Endodermal cell (in vitro differentiated cells): ENCODE data around the gene C19orf67. TPM values are rescaled to one million over a fixed set of nuclear protein-coding genes. Genes with fewer than 3 reads are reported as not detected.

Experiments
- DNase-seq: peaks from one replicate; pipeline ENCODE4 v3.0.0-alpha.2; 2017
- H3K27ac ChIP-seq: 2 replicates; pipeline ENCODE4 v1.5.1; 2013; ENCODE audit warnings: mild to moderate bottlenecking, low read depth, low read length, moderate library complexity
- H3K27me3 ChIP-seq: 2 replicates; pipeline ENCODE4 v1.6.1; 2013; ENCODE audit warnings: mild to moderate bottlenecking, low read length, moderate library complexity; ENCODE audit not compliant: insufficient read depth, control insufficient read depth, poor library complexity, severe bottlenecking
- H3K36me3 ChIP-seq: 2 replicates; pipeline ENCODE4 v1.7.0; 2013; ENCODE audit warnings: mild to moderate bottlenecking, low read length, moderate library complexity; ENCODE audit not compliant: control insufficient read depth, insufficient read depth
- H3K4me1 ChIP-seq: one replicate; pipeline ENCODE4 v1.7.0; 2013; ENCODE audit warnings: low read length; ENCODE audit not compliant: control insufficient read depth, insufficient read depth
- H3K4me3 ChIP-seq: 2 replicates; pipeline ENCODE4 v1.5.1; 2013; ENCODE audit warnings: mild to moderate bottlenecking, low read length, moderate library complexity
- H3K9ac ChIP-seq: 2 replicates; pipeline ENCODE4 v1.6.1; 2013; ENCODE audit warnings: mild to moderate bottlenecking, low read length, moderate library complexity; ENCODE audit not compliant: poor library complexity, severe bottlenecking; ENCODE audit errors: extremely low read depth
- H3K9me3 ChIP-seq: 2 replicates; pipeline ENCODE4 v1.6.1; 2013; ENCODE audit warnings: mild to moderate bottlenecking, low read length, moderate library complexity; ENCODE audit not compliant: control insufficient read depth
- H3K27ac Mint-ChIP-seq: 2 replicates; pipeline ENCODE4 v1.8.0; 2020; ENCODE audit warnings: mixed read lengths
- H3K27me3 Mint-ChIP-seq: 2 replicates; pipeline ENCODE4 v1.8.0; 2021; ENCODE audit warnings: mild to moderate bottlenecking, mixed read lengths; ENCODE audit not compliant: insufficient read depth
- H3K36me3 Mint-ChIP-seq: 2 replicates; pipeline ENCODE4 v1.8.0; 2020; ENCODE audit warnings: low read depth, mixed read lengths
- H3K4me1 Mint-ChIP-seq: 2 replicates; pipeline ENCODE4 v1.8.0; 2020; ENCODE audit warnings: mixed read lengths
- H3K4me3 Mint-ChIP-seq: 2 replicates; pipeline ENCODE4 v1.8.0; 2020; ENCODE audit warnings: mild to moderate bottlenecking, moderate library complexity, mixed read lengths
- H3K9me3 Mint-ChIP-seq: 2 replicates; pipeline ENCODE4 v1.8.0; 2020; ENCODE audit warnings: mild to moderate bottlenecking, mixed read lengths
- WGBS, 2 experiments: methylation state at CpG; one replicate each; pipeline versions ENCODE4 v1.1.5 to v1.1.7; 2013; ENCODE audit warnings: missing lambda C conversion rate in 2 of 2, mixed read lengths in 1 of 2; ENCODE audit not compliant: insufficient coverage in 1 of 2, insufficient read length in 1 of 2; 5-methylcytosine and 5-hydroxymethylcytosine counted together
- total RNA-seq, 2 donors: library from RNA; stranded (reverse); fragmentation: NEBNext Ultra II Directional in 1 of 2; extraction: Animal tissue kit (Norgen Biotek cat#: 25700) in 1 of 2; gene quantifications; 2 replicates in 1 of 2; 3 replicates in 1 of 2; pipeline ENCODE4 v1.2.1, GENCODE V29; 2021
- TF ChIP-seq, protein P1 (sequence below): fragments of 200-600 bp; sonication (generic); conservative IDR thresholded peaks from 2 replicates; pipeline ENCODE4 v1.5.0; 2021; ENCODE audit warnings: antibody characterized with exemption, mild to moderate bottlenecking

The C19orf67 gene
- total RNA-seq, 2 donors from 2014 or later = 0.73 to 1.1 TPM

DNA sequence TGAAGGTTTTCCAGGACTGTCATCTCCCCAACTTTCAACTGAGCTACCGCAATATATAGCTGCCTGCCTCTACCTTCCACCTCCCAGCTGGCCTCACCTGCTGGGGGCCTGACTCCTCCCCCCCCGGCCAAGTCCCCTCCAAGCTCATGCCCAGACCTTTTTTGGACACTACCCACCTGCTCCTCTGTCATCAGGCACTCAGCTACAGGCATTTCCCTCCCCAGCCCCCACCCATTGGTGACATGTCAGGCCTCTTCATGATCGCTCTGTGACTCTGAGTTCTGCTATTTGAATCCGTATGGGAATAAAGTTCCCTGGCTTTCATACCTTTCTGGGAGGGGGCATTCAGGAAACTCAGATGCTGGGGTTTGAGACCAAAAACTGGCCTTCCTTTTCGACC, 30.2 kb upstream of the C19orf67 start:
- Histone ChIP-seq H3K9me3 (no peaks in the 10 kb centered on the region), H3K4me1 (peaks cover 12% of the 10 kb centered on the region), H3K36me3 (no peaks in the 10 kb centered on the region), H3K9ac (no peak overlapping the region), H3K4me3 (no peak overlapping the region), H3K27me3 (no peaks in the 10 kb centered on the region), H3K27ac (no peak overlapping the region)
- peaks cover 23% of the 10 kb centered on the region for H3K4me1 Mint-ChIP-seq
- no peak overlapping the region for H3K27ac Mint-ChIP-seq
- no peak for DNase-seq
- TF ChIP-seq, protein P1, sequence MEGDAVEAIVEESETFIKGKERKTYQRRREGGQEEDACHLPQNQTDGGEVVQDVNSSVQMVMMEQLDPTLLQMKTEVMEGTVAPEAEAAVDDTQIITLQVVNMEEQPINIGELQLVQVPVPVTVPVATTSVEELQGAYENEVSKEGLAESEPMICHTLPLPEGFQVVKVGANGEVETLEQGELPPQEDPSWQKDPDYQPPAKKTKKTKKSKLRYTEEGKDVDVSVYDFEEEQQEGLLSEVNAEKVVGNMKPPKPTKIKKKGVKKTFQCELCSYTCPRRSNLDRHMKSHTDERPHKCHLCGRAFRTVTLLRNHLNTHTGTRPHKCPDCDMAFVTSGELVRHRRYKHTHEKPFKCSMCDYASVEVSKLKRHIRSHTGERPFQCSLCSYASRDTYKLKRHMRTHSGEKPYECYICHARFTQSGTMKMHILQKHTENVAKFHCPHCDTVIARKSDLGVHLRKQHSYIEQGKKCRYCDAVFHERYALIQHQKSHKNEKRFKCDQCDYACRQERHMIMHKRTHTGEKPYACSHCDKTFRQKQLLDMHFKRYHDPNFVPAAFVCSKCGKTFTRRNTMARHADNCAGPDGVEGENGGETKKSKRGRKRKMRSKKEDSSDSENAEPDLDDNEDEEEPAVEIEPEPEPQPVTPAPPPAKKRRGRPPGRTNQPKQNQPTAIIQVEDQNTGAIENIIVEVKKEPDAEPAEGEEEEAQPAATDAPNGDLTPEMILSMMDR = no peak
- H3K9me3 Mint-ChIP-seq = no peaks in the 10 kb centered on the region
- no peaks in the 10 kb centered on the region for H3K36me3 Mint-ChIP-seq
- peak overlapping the region; percentile 72 for H3K4me3 Mint-ChIP-seq
- H3K27me3 Mint-ChIP-seq = no peaks in the 10 kb centered on the region
- 91 to 100% methylated on average over 3 to 5 of the region's 5 CpGs for WGBS, 2 experiments

DNA sequence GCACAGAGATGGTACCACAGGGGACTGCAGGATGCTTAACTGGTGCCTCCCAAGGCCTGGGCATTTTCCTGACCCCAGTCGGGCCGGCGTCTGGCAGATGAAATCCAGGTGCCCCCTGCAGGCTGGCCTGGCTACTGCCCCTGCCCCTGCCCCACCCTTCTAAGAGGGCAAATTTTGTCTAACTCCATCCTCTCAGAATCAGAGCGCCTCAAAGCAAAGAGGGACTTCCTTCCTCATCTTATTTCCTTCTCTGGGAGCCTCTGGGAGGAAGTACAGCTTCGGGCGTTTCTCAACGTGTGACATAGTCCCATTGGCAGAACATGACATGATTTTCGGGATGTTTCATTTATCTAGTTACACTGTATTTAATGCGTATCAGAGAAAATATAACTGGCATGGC, 29.3 kb upstream of the C19orf67 start:
- Histone ChIP-seq H3K36me3 (no peaks in the 10 kb centered on the region), H3K27ac (no peak overlapping the region), H3K9me3 (no peaks in the 10 kb centered on the region), H3K27me3 (no peaks in the 10 kb centered on the region), H3K9ac (no peak overlapping the region), H3K4me1 (peaks cover 12% of the 10 kb centered on the region), H3K4me3 (no peak overlapping the region)
- Mint-ChIP-seq H3K27ac (no peak overlapping the region), H3K36me3 (no peaks in the 10 kb centered on the region), H3K4me3 (no peak overlapping the region), H3K4me1 (peaks cover 23% of the 10 kb centered on the region), H3K27me3 (no peaks in the 10 kb centered on the region), H3K9me3 (no peaks in the 10 kb centered on the region)
- TF ChIP-seq, protein P1 = peak; percentile 81
- WGBS, 2 experiments = 71 to 80% methylated on average over 8 to 9 of the region's 9 CpGs
- peak; percentile 83 for DNase-seq

DNA sequence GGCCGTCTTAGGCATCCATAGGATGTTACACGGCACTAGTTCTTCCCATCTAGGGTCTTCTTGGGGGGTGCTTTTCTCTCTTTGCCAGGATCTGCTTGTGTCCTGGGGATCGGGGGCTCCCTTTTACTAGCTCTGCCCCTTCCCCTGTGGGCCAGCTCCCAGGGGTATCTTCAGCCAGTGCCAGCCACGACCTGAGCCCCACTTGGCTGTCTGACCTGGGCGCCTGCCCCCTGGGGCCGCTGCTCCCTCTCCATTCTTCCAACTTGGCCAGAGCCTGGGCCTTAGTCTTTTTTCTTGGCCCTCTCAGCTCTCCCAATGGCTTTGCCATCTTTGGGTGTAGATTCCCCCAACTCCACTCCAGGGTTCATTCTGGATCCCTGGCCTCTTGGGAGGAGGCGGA, 28.9 kb upstream of the C19orf67 start:
- H3K27me3 Mint-ChIP-seq = no peaks in the 10 kb centered on the region
- H3K4me3 Mint-ChIP-seq = no peak overlapping the region
- H3K4me3 ChIP-seq = no peak overlapping the region

More for the DNA sequence above, 28.9 kb upstream of the C19orf67 start:
- TF ChIP-seq, protein P1 = no peak
- H3K27me3 ChIP-seq = no peaks in the 10 kb centered on the region
- H3K27ac ChIP-seq = no peak overlapping the region
- DNase-seq = no peak
- Mint-ChIP-seq H3K9me3 (no peaks in the 10 kb centered on the region), H3K36me3 (no peaks in the 10 kb centered on the region), H3K4me1 (peaks cover 23% of the 10 kb centered on the region), H3K27ac (no peak overlapping the region)
- no peaks in the 10 kb centered on the region for H3K36me3 ChIP-seq
- peaks cover 12% of the 10 kb centered on the region for H3K4me1 ChIP-seq
- H3K9ac ChIP-seq = no peak overlapping the region
- WGBS, 2 experiments = 93 to 97% methylated on average over 3 to 7 of the region's 7 CpGs
- no peaks in the 10 kb centered on the region for H3K9me3 ChIP-seq
